ENCODE results near the gene TAF5L.

TAF5L gene

DNA sequence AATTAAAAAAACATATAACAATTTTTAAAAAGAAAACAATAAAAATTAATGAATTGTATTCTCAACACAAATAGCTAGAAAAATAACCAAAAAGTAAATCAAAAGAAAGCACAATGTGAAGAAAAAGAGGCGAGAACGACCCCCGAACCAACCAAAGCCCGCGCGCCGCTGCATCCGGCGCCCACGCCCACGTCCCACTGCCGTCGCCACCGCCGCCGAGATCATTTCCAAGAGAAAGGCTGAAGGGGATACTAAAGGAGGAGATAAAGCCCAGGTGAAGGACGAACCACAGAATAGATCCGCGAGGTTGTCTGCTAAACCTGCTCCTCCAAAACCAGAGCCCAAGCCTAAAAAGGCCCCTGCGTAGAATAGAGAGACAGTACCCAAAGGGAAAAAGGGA is 55.6 kb downstream of the TAF5L start:
- Histone ChIP-seq H4K20me1 (ENCODE audit: insufficient read depth) (no peaks in the 10 kb centered on the region), H3K79me2 (ENCODE audit: insufficient read depth, low read depth) (no peaks in the 10 kb centered on the region), H3K27ac (no peak overlapping the region), H3K4me3 (IDR thresholded peaks at IDR 0.05; ENCODE audit: insufficient read depth, low read depth, low read length) (no peak overlapping the region), H3K4me2 (no peak overlapping the region), H3K36me3 (ENCODE audit: insufficient read depth) (no peaks in the 10 kb centered on the region), H3K27me3 (ENCODE audit: insufficient read depth, low read depth) (no peaks in the 10 kb centered on the region), H3K9ac (no peak overlapping the region), H3K4me1 (ENCODE audit: low read depth, poor library complexity, severe bottlenecking) (peaks cover 5% of the 10 kb centered on the region), H2AFZ (ENCODE audit: low read depth) (no peak overlapping the region)
- TF ChIP-seq, protein P1, sequence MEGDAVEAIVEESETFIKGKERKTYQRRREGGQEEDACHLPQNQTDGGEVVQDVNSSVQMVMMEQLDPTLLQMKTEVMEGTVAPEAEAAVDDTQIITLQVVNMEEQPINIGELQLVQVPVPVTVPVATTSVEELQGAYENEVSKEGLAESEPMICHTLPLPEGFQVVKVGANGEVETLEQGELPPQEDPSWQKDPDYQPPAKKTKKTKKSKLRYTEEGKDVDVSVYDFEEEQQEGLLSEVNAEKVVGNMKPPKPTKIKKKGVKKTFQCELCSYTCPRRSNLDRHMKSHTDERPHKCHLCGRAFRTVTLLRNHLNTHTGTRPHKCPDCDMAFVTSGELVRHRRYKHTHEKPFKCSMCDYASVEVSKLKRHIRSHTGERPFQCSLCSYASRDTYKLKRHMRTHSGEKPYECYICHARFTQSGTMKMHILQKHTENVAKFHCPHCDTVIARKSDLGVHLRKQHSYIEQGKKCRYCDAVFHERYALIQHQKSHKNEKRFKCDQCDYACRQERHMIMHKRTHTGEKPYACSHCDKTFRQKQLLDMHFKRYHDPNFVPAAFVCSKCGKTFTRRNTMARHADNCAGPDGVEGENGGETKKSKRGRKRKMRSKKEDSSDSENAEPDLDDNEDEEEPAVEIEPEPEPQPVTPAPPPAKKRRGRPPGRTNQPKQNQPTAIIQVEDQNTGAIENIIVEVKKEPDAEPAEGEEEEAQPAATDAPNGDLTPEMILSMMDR (conservative IDR thresholded peaks at IDR 0.05; ENCODE audit: low read depth, low read length) = no peak

DNA sequence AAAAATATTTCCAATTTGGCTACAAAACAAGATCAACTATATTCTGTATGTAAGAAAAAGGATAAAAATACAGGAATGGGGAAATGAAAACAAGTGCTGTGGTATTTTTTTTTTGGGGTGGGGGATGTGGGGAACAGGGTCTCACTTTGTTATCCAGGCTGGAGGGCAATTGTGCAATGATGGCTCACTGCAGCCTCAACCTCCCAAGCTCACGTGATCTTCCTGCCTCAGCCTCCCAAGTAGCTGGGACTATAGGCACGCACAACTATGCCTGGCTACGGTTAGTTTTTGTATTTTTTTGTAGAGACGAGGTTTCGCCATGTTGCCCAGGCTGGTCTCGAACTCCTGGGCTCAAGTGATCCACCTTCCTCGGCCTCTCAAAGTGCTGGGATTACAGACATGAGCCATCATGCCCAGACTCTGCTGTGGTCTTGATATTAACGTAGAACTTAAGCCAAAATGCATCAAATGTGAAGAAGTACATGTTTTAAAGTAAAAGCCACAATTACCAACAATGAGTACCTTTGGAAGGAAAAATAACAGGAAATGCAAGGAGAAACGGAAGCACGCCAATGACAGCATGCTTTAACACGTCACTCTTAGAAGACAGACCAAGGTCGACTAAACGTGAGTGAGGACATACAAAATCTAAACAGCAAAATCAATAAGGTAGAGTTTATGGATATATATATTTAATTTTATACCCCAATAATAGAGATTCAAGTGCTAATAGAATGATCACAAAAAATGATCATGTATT is 58.6 kb downstream of the TAF5L start:
- Histone ChIP-seq H3K4me2 (no peak overlapping the region), H4K20me1 (ENCODE audit: insufficient read depth) (no peaks in the 10 kb centered on the region), H3K27me3 (ENCODE audit: insufficient read depth, low read depth) (no peaks in the 10 kb centered on the region), H3K9ac (no peak overlapping the region), H3K4me3 (IDR thresholded peaks at IDR 0.05; ENCODE audit: insufficient read depth, low read depth, low read length) (no peak overlapping the region), H3K27ac (no peak overlapping the region), H3K79me2 (ENCODE audit: insufficient read depth, low read depth) (no peaks in the 10 kb centered on the region), H3K4me1 (ENCODE audit: low read depth, poor library complexity, severe bottlenecking) (peaks cover 3% of the 10 kb centered on the region), H3K36me3 (ENCODE audit: insufficient read depth) (no peaks in the 10 kb centered on the region), H2AFZ (ENCODE audit: low read depth) (no peak overlapping the region)
- TF ChIP-seq, protein P1 (conservative IDR thresholded peaks at IDR 0.05; ENCODE audit: low read depth, low read length) = no peak

DNA sequence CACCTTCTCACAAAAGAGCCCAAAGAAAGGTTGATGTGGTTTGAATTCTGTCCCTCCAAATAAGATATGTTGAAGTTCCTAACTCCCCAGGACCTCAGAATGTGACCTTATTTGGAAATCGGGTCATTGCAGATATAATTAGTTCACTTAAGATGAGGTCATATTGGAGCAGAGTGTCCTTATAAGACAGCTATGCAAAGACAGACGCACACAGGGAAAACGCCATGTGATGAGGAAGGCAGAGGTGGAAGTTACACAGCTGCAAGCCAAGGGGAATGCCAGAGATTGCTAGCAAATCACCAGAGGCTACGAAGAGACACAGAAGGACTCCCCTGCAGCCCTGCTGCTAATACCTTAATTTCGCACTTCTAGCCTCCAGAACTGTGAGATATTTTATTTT is 62.2 kb downstream of the TAF5L start:
- H3K4me2 ChIP-seq = no peak overlapping the region
- H3K9ac ChIP-seq = no peak overlapping the region
- H3K36me3 ChIP-seq (ENCODE audit: insufficient read depth) = no peaks in the 10 kb centered on the region
- no peaks in the 10 kb centered on the region for H3K27me3 ChIP-seq (ENCODE audit: insufficient read depth, low read depth)
- H3K79me2 ChIP-seq (ENCODE audit: insufficient read depth, low read depth) = no peaks in the 10 kb centered on the region
- H3K4me1 ChIP-seq (ENCODE audit: low read depth, poor library complexity, severe bottlenecking) = no peaks in the 10 kb centered on the region
- no peak overlapping the region for H3K4me3 ChIP-seq (IDR thresholded peaks at IDR 0.05; ENCODE audit: insufficient read depth, low read depth, low read length)
- no peak overlapping the region for H2AFZ ChIP-seq (ENCODE audit: low read depth)
- H4K20me1 ChIP-seq (ENCODE audit: insufficient read depth) = no peaks in the 10 kb centered on the region
- H3K27ac ChIP-seq = no peak overlapping the region
- TF ChIP-seq, protein P1 (conservative IDR thresholded peaks at IDR 0.05; ENCODE audit: low read depth, low read length) = no peak

DNA sequence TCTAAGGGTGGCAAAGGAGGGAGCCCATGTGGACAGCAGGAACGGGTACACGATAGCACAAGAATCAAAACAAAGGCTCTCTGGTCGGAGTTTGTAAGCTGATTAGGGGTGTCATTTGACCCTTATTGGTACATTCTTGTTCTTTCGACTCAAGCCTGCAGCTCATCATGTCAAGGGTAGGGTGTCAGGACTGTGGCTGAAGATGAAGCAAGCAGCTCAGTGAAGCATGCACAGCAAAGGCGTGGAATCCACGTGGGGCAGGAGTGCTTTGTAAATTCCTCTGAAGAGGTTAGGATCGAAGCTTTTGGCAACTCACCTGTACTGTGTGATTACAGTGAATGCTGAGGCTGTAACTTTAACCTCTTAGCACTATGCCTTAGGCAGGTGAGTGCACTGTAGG is 62.7 kb downstream of the TAF5L start:
- no peak overlapping the region for H3K4me3 ChIP-seq (IDR thresholded peaks at IDR 0.05; ENCODE audit: insufficient read depth, low read depth, low read length)
- no peak overlapping the region for H2AFZ ChIP-seq (ENCODE audit: low read depth)
- no peaks in the 10 kb centered on the region for H3K79me2 ChIP-seq (ENCODE audit: insufficient read depth, low read depth)
- TF ChIP-seq, protein P1 (conservative IDR thresholded peaks at IDR 0.05; ENCODE audit: low read depth, low read length) = no peak
- H3K4me1 ChIP-seq (ENCODE audit: low read depth, poor library complexity, severe bottlenecking) = no peaks in the 10 kb centered on the region
- no peak overlapping the region for H3K9ac ChIP-seq
- no peaks in the 10 kb centered on the region for H3K36me3 ChIP-seq (ENCODE audit: insufficient read depth)
- no peaks in the 10 kb centered on the region for H3K27me3 ChIP-seq (ENCODE audit: insufficient read depth, low read depth)
- H3K4me2 ChIP-seq = no peak overlapping the region
- H3K27ac ChIP-seq = no peak overlapping the region
- no peaks in the 10 kb centered on the region for H4K20me1 ChIP-seq (ENCODE audit: insufficient read depth)
